ENCODE data around the gene GPD2.

DNA sequence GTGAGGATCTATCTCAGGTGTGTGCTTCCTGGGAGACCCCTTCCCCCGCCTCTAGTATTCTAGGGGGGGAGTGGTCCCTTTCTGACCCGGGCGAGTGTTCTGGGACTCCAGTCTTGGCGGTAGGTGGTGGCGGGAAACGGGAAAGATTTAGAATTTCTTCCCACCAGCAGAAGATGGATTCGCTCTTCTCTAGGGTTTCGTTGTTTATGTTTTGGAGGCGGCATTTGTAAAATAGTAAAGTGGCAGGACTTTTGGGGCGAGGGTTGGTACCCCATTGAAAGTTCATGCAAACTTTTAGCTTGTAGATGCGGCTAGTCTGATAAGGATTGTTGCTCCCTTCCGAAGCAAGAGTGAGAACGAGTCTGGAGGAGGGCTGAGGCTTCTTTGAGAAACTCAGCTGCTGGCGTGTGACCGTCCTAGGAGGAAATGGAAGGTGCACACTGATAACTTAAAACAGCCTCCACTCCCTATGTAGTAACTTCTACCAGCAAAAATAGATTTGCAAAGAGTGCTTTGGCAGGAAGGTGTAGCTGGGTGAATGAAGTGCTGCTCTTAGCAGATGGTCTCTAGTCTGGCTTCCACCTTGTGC, 412 bp downstream of the GPD2 start:
- TF ChIP-seq EZH2 (IDR thresholded peaks at IDR 0.05; ENCODE audit: low read length) (no peak), CTCF (optimal IDR thresholded peaks at IDR 0.05 in 1 of 3, IDR thresholded peaks at IDR 0.05 in 1 of 3, conservative IDR thresholded peaks at IDR 0.05 in 1 of 3; ENCODE audit: extremely low read depth in 1 of 3, insufficient read depth in 2 of 3, low read length in 3 of 3) (no peak)

All from keratinocyte (primary cell).